ENCODE data around the gene MEA1.

DNA sequence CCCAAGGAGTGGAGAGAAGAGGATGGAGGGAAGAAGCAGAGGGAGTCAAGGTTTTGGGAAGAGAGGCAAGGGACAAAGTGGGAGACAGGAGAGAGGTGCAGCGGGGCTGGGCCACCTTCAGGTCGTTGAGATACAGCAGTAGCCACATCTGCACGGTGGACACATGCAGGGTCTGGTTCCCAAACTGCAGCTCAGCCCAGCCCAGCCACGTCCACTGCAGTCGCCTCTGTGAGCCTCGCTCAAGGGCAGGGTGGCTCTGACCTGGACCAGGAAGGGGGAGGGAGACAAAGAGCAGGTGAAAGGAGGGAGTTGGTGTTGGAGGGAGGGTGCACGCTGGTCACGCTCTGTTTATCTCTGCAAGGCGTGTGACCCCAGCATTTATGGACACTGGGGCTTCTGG lies 25.0 kb upstream of the MEA1 start:
- TF ChIP-seq, protein P1, sequence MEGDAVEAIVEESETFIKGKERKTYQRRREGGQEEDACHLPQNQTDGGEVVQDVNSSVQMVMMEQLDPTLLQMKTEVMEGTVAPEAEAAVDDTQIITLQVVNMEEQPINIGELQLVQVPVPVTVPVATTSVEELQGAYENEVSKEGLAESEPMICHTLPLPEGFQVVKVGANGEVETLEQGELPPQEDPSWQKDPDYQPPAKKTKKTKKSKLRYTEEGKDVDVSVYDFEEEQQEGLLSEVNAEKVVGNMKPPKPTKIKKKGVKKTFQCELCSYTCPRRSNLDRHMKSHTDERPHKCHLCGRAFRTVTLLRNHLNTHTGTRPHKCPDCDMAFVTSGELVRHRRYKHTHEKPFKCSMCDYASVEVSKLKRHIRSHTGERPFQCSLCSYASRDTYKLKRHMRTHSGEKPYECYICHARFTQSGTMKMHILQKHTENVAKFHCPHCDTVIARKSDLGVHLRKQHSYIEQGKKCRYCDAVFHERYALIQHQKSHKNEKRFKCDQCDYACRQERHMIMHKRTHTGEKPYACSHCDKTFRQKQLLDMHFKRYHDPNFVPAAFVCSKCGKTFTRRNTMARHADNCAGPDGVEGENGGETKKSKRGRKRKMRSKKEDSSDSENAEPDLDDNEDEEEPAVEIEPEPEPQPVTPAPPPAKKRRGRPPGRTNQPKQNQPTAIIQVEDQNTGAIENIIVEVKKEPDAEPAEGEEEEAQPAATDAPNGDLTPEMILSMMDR (IDR thresholded peaks at IDR 0.05; ENCODE audit: low read depth, low read length): no peak
- no peak for TF ChIP-seq EZH2phosphoT487 (IDR thresholded peaks at IDR 0.05; ENCODE audit: low read depth)
